IMR-90 (cell line): ENCODE measurements around the gene DNASE1. TPM values are rescaled to one million over a fixed set of nuclear protein-coding genes. Genes with fewer than 3 reads are reported as not detected.

Experiments
- ATAC-seq: fragments of 200-7000 bp; cut with Tn5 transposase; 2 replicates; pipeline ENCODE4 v1.9.1; 2020; ENCODE audit warnings: low read depth, mild to moderate bottlenecking, moderate library complexity
- BruUV-seq: library from RNA; stranded (reverse); fragments of 400-500 nt; replicated peaks from 2 replicates; lab custom pipeline; 2021; lab: Mats Ljungman, UMichigan
- CTCF ChIA-PET: fragments of 300-600 bp; formaldehyde crosslinking; extraction: SDS; loops from one replicate; lab custom pipeline; 2021; ENCODE audit warnings: antibody characterized with exemption; lab: Yijun Ruan, JAX
- POLR2A ChIA-PET: fragments of 300-600 bp; sonication (Branson Sonifier 250); formaldehyde crosslinking; loops from one replicate; lab custom pipeline; 2022; ENCODE audit warnings: antibody characterized with exemption; ENCODE audit not compliant: unreplicated experiment; lab: Charles Lee
- DNase-seq: peaks from one replicate; pipeline ENCODE4 v3.0.0; 2013
- H2AFZ ChIP-seq: replicated peaks from 2 replicates; pipeline ENCODE3; 2013; ENCODE audit warnings: low read length, mild to moderate bottlenecking; ENCODE audit not compliant: poor library complexity
- H2AK5ac ChIP-seq: 2 replicates; pipeline ENCODE4 v1.6.1; 2013; ENCODE audit warnings: low read depth, low read length, inconsistent platforms
- H2AK9ac ChIP-seq: replicated peaks from 2 replicates; pipeline ENCODE3; 2013; ENCODE audit warnings: mild to moderate bottlenecking, low read depth, low read length, moderate library complexity; ENCODE audit not compliant: poor library complexity
- H2BK120ac ChIP-seq: 2 replicates; pipeline ENCODE4 v1.6.1; 2013; ENCODE audit warnings: low read depth, low read length, inconsistent platforms
- H2BK15ac ChIP-seq: 3 replicates; pipeline ENCODE4 v1.6.1; 2013; ENCODE audit warnings: low read depth, low read length, inconsistent platforms
- H2BK20ac ChIP-seq: 2 replicates; pipeline ENCODE4 v1.6.1; 2013; ENCODE audit warnings: low read depth, mild to moderate bottlenecking, inconsistent platforms, low read length, moderate library complexity
- H2BK5ac ChIP-seq: 2 replicates; pipeline ENCODE4 v1.6.1; 2013; ENCODE audit warnings: mild to moderate bottlenecking, low read depth, low read length, inconsistent platforms; ENCODE audit not compliant: poor library complexity, severe bottlenecking
- H3K14ac ChIP-seq: replicated peaks from 2 replicates; pipeline ENCODE4 v1.6.1; 2013; ENCODE audit warnings: low read depth, low read length, inconsistent platforms
- H3K18ac ChIP-seq: 2 replicates; pipeline ENCODE4 v1.6.1; 2013; ENCODE audit warnings: low read depth, low read length, control low read depth
- H3K23ac ChIP-seq: 2 replicates; pipeline ENCODE4 v1.6.1; 2013; ENCODE audit warnings: low read depth, low read length, inconsistent platforms
- H3K27ac ChIP-seq: 2 replicates; pipeline ENCODE4 v1.5.1; 2013; ENCODE audit warnings: mild to moderate bottlenecking, control low read depth, low read length; ENCODE audit not compliant: insufficient read depth
- H3K27me3 ChIP-seq: 2 replicates; pipeline ENCODE4 v1.6.1; 2013; ENCODE audit warnings: low read length; ENCODE audit not compliant: control insufficient read depth, insufficient read depth
- H3K36me3 ChIP-seq: 2 replicates; pipeline ENCODE4 v1.6.1; 2013; ENCODE audit warnings: low read length, mixed read lengths; ENCODE audit not compliant: control insufficient read depth, insufficient read depth
- H3K4ac ChIP-seq: 2 replicates; pipeline ENCODE4 v1.6.1; 2013; ENCODE audit warnings: low read depth, low read length, inconsistent platforms
- H3K4me1 ChIP-seq: 2 replicates; pipeline ENCODE4 v1.6.1; 2013; ENCODE audit warnings: low read length, mixed read lengths; ENCODE audit not compliant: control insufficient read depth, insufficient read depth
- H3K4me2 ChIP-seq: 2 replicates; pipeline ENCODE4 v1.6.1; 2013; ENCODE audit warnings: low read depth, mild to moderate bottlenecking, control low read depth, low read length, moderate library complexity
- H3K4me3 ChIP-seq: 2 replicates; pipeline ENCODE4 v1.5.1; 2013; ENCODE audit warnings: low read depth, mild to moderate bottlenecking, control low read depth, low read length, moderate library complexity; ENCODE audit not compliant: insufficient read depth
- H3K56ac ChIP-seq: 2 replicates; pipeline ENCODE4 v1.6.1; 2013; ENCODE audit warnings: low read length, inconsistent platforms; ENCODE audit not compliant: insufficient read depth; ENCODE audit errors: extremely low read depth
- H3K79me1 ChIP-seq, 2 experiments: 2 replicates each; pipeline ENCODE4 v1.6.1; 2013; ENCODE audit warnings: low read length in 2 of 2, inconsistent platforms in 1 of 2, low read depth in 1 of 2
- H3K9ac ChIP-seq: 2 replicates; pipeline ENCODE4 v1.6.1; 2013; ENCODE audit warnings: low read depth, low read length, control low read depth
- H3K9me1 ChIP-seq: 2 replicates; pipeline ENCODE4 v1.6.1; 2013; ENCODE audit warnings: low read length, inconsistent platforms; ENCODE audit not compliant: insufficient read depth
- H3K9me3 ChIP-seq: 2 replicates; pipeline ENCODE4 v1.6.1; 2013; ENCODE audit warnings: low read length; ENCODE audit not compliant: control insufficient read depth, insufficient read depth
- H4K20me1 ChIP-seq: 2 replicates; pipeline ENCODE4 v1.6.1; 2013; ENCODE audit warnings: low read length, inconsistent platforms; ENCODE audit not compliant: insufficient read depth
- H4K5ac ChIP-seq: 2 replicates; pipeline ENCODE4 v1.6.1; 2013; ENCODE audit warnings: mild to moderate bottlenecking, low read depth, low read length, control low read depth
- H4K8ac ChIP-seq, 2 experiments: 2 replicates each; pipeline ENCODE4 v1.6.1; 2013; ENCODE audit warnings: low read depth in 2 of 2, low read length in 2 of 2, control low read depth in 1 of 2, inconsistent platforms in 1 of 2
- H4K91ac ChIP-seq: 2 replicates; pipeline ENCODE4 v1.6.1; 2013; ENCODE audit warnings: low read depth, low read length, inconsistent platforms; ENCODE audit not compliant: insufficient read depth
- MAFK ChIP-seq: IDR thresholded peaks from 2 replicates; pipeline ENCODE4 v1.6.1; 2012; ENCODE audit warnings: low read depth, low read length, improper control_type of control experiment
- RCOR1 ChIP-seq: IDR thresholded peaks from 2 replicates; pipeline ENCODE4 v1.6.1; 2012; ENCODE audit warnings: mild to moderate bottlenecking, low read length, improper control_type of control experiment; ENCODE audit not compliant: insufficient replicate concordance
- RFX5 ChIP-seq: IDR thresholded peaks from 2 replicates; pipeline ENCODE4 v1.8.0; 2012; ENCODE audit warnings: low read depth, mild to moderate bottlenecking, low read length, moderate library complexity
- WGBS, 2 experiments: methylation state at CpG; one replicate each; pipeline versions ENCODE4 v1.1.5 to v1.1.7; 2013; ENCODE audit warnings: missing lambda C conversion rate in 2 of 2; ENCODE audit not compliant: insufficient read length in 1 of 2; ENCODE audit errors: extremely low coverage in 2 of 2; 5-methylcytosine and 5-hydroxymethylcytosine counted together
- dilution Hi-C: fragments of 300-500 bp; cut with HindIII; formaldehyde crosslinking; loops from one replicate; pipeline ENCODE4 v1.14.3; 2018; ENCODE audit warnings: low sequenced_read_pairs; ENCODE audit not compliant: unreplicated experiment
- in situ Hi-C: fragments of 300-500 bp; cut with MboI; formaldehyde crosslinking; loops from 3 replicates; pipeline ENCODE4 v1.14.3; 2019; ENCODE audit warnings: low sequenced_read_pairs, inconsistent platforms, mixed read lengths
- intact Hi-C: fragments of 100-400 bp; cut with micrococcal nuclease; formaldehyde crosslinking; loops from 2 replicates; pipeline ENCODE4 v1.10.0; 2022
- polyA plus RNA-seq, 3 experiments: library from polyadenylated mRNA; depleted of rRNA; stranded (reverse); fragments of >200 nt; gene quantifications; 2 replicates each; pipeline ENCODE4 v1.2.3, GENCODE V29; 2012; ENCODE audit warnings: low replicate concordance in 1 of 3
- total RNA-seq: library from RNA; depleted of rRNA; stranded (reverse); fragments of >200 nt; gene quantifications from 2 replicates; pipeline ENCODE4 v1.2.3, GENCODE V29; 2012

Gene DNASE1
- total and polyA plus RNA-seq, 2 of the 4 experiments (the other 2 are of a cell fraction): 5.4 to 15.9 TPM

- H3K56ac ChIP-seq: no peak overlapping the region
- ATAC-seq: no peak
- H4K20me1 ChIP-seq: no peaks in the 10 kb centered on the region
- no peak overlapping the region for H3K4me2 ChIP-seq
- ChIA-PET CTCF (interaction anchor here (0.5 kb wide), 1 partner anchor 69 kb away, joined by 3 read pairs; no protein-coding TSS in a partner anchor), POLR2A (no interaction called here)
- no peak overlapping the region for H2AK5ac ChIP-seq
- H3K27me3 ChIP-seq: no peaks in the 10 kb centered on the region
- no peak overlapping the region for H2BK5ac ChIP-seq
- no peak overlapping the region for H3K4me3 ChIP-seq
- H3K18ac ChIP-seq: no peak overlapping the region
- BruUV-seq: no TSS peak
- no peak overlapping the region for H2BK120ac ChIP-seq
- in situ Hi-C loops: no loop called here
- no peaks in the 10 kb centered on the region for H3K4me1 ChIP-seq
- H2AK9ac ChIP-seq: peak overlapping the region; percentile 1
- intact Hi-C loops: no loop called here
- no peak overlapping the region for H3K9ac ChIP-seq
- H2BK20ac ChIP-seq: no peak overlapping the region
- 93% methylated on average over 14 of the region's 18 CpGs; no CpG with 5 or more reads in 1 of the 2 experiments for WGBS, 2 experiments
- H3K27ac ChIP-seq: no peak overlapping the region
- peaks cover 51% of the 10 kb centered on the region for H3K36me3 ChIP-seq
- no peak overlapping the region for H3K14ac ChIP-seq
- H3K79me1 ChIP-seq: peaks cover 0 to 10% of the 10 kb centered on the region in 2 experiments; a peak in 2 of 4 replicates
- no peak overlapping the region for H3K23ac ChIP-seq
- dilution Hi-C loops: no loop called here
- H2AFZ ChIP-seq: no peak overlapping the region
- H4K91ac ChIP-seq: no peak overlapping the region
- no peaks in the 10 kb centered on the region for H3K9me1 ChIP-seq
- H2BK15ac ChIP-seq: no peak overlapping the region
- H4K8ac ChIP-seq: no peak overlapping the region
- peaks cover 8% of the 10 kb centered on the region for H3K9me3 ChIP-seq
- no peak overlapping the region for H3K4ac ChIP-seq
- no peak overlapping the region for H4K5ac ChIP-seq
- no peak for DNase-seq
- TF ChIP-seq RFX5 (no peak), MAFK (no peak), RCOR1 (no peak)
These were observed 18.7 kb downstream of the DNASE1 start for GRCh38 chr16:3673201-3673600.
